Motor neuron (in vitro differentiated cells): ENCODE data around the gene IFT20. TPM values are rescaled to one million over a fixed set of nuclear protein-coding genes. Genes with fewer than 3 reads are reported as not detected.

Source experiments
- ATAC-seq, 8 experiments: fragments of 200-7000 bp; cut with Tn5 transposase; replicated peaks in 6 of 8; 2 replicates each; pipeline ENCODE4 v1.8.0; 2021; ENCODE audit warnings: mild to moderate bottlenecking in 8 of 8, moderate library complexity in 8 of 8
- H3K27ac ChIP-seq, 2 donors: fragments of 250-450 bp; sonication (Bioruptor Pico); 2 replicates each; pipeline ENCODE4 v1.9.0; 2021; ENCODE audit warnings: antibody characterized with exemption in 2 of 2, mild to moderate bottlenecking in 2 of 2, moderate library complexity in 1 of 2
- H3K4me1 ChIP-seq, 2 donors: fragments of 250-450 bp; sonication (Bioruptor Pico); replicated peaks in 1 of 2; 2 replicates each; pipeline ENCODE4 v1.6.1; 2021; ENCODE audit warnings: antibody characterized with exemption in 2 of 2, mild to moderate bottlenecking in 2 of 2, moderate library complexity in 1 of 2
- H3K4me3 ChIP-seq, 5 donors: fragments of 250-450 bp; sonication (Bioruptor Pico); 2 replicates each; pipeline ENCODE4 v1.9.0; 2021; ENCODE audit warnings: antibody characterized with exemption in 5 of 5, mild to moderate bottlenecking in 5 of 5, moderate library complexity in 4 of 5
- WGBS, 10 experiments: fragments of 450-650 bp; shearing (Covaris generic); methylation state at CpG; one replicate each; pipeline ENCODE4 v1.0.0; 2022; 5-methylcytosine and 5-hydroxymethylcytosine counted together
- in situ Hi-C, 9 experiments: fragments of 400-800 bp; cut with MboI; loops; one replicate each; pipeline ENCODE4 v1.15.0; 2021; ENCODE audit warnings: low sequenced_read_pairs in 9 of 9, low pct_unique_long_range_greater_than_20kb in 2 of 9; ENCODE audit not compliant: unreplicated experiment in 9 of 9
- total RNA-seq, 8 experiments: library from RNA; unstranded; fragments of 300-600 nt; gene quantifications; 2 replicates each; pipeline versions ENCODE4 v1.2.3 to v1.2.4, GENCODE V29; 2022

Gene IFT20
- total RNA-seq, 8 experiments from 2014 or later = 30.7 to 106 (median 64.0) TPM

GRCh38 chr17:28370035-28370743 lies 34.9 kb upstream of the IFT20 start, which contains the start of gene VTN:
Gene VTN (minus strand): TSS chr17:28370307. CDS start chr17:28370203, 104 bp downstream.
- 7 to 80% (median 33%) methylated on average over 1 to 5 of the region's 8 CpGs; no CpG with 5 or more reads in 1 of the 10 experiments for WGBS, 10 experiments
- no peak for ATAC-seq
- in situ Hi-C loops = no loop called here
- peak within 1 kb of the TSS in 3 of 5 donors; percentile 7 to 68 (median 13) for H3K4me3 ChIP-seq
- H3K27ac ChIP-seq = no peak within 1 kb of the TSS
- peaks cover 24 to 26% of the 10 kb centered on the region in 2 donors for H3K4me1 ChIP-seq

GRCh38 chr17:28369684-28370034 lies 34.4 kb upstream of the IFT20 start:
- no peak overlapping the region for H3K27ac ChIP-seq
- H3K4me3 ChIP-seq = no peak overlapping the region
- in situ Hi-C loops = no loop called here
- WGBS, 10 experiments = 18 to 87% methylated on average over 3 of the region's 10 CpGs; no CpG with 5 or more reads in 8 of the 10 experiments
- H3K4me1 ChIP-seq = peaks cover 24 to 26% of the 10 kb centered on the region in 2 donors
- ATAC-seq = no peak

GRCh38 chr17:28368915-28369683 lies 33.8 kb upstream of the IFT20 start:
- Histone ChIP-seq H3K4me1 (peaks cover 24 to 25% of the 10 kb centered on the region in 2 donors), H3K27ac (no peak overlapping the region), H3K4me3 (no peak overlapping the region)
- in situ Hi-C loops = no loop called here
- ATAC-seq = no peak
- WGBS, 10 experiments = 70 to 98% (median 90%) methylated on average over 2 to 9 of the region's 23 CpGs; no CpG with 5 or more reads in 4 of the 10 experiments

- WGBS, 10 experiments = no CpG with 5 or more reads among the region's 5 CpGs
- no peak overlapping the region for H3K4me3 ChIP-seq
- H3K4me1 ChIP-seq = peaks cover 18 to 21% of the 10 kb centered on the region in 2 donors
- in situ Hi-C loops = no loop called here
- H3K27ac ChIP-seq = no peak overlapping the region
- ATAC-seq = no peak
These were observed 33.1 kb upstream of the IFT20 start for GRCh38 chr17:28368306-28368831.

GRCh38 chr17:28367641-28368305 lies 32.5 kb upstream of the IFT20 start:
- Histone ChIP-seq H3K27ac (no peak overlapping the region), H3K4me3 (no peak overlapping the region), H3K4me1 (peaks cover 12 to 15% of the 10 kb centered on the region in 2 donors)
- 78 to 100% (median 86%) methylated on average over 4 to 11 of the region's 21 CpGs; no CpG with 5 or more reads in 7 of the 10 experiments for WGBS, 10 experiments
- in situ Hi-C loops = no loop called here
- no peak for ATAC-seq

GRCh38 chr17:28366605-28367004 lies 31.3 kb upstream of the IFT20 start:
- WGBS, 10 experiments = 80% methylated on average over 1 of the region's 1 CpG; no CpG with 5 or more reads in 9 of the 10 experiments
- ATAC-seq = no peak
- Histone ChIP-seq H3K4me3 (no peak overlapping the region), H3K4me1 (peaks cover 9 to 11% of the 10 kb centered on the region in 2 donors), H3K27ac (no peak overlapping the region)
- in situ Hi-C loops = no loop called here

- in situ Hi-C loops = no loop called here
- WGBS, 10 experiments = 60 to 100% (median 91%) methylated on average over 1 to 3 of the region's 3 CpGs; no CpG with 5 or more reads in 6 of the 10 experiments
- Histone ChIP-seq H3K4me3 (no peak overlapping the region), H3K4me1 (peaks cover 3 to 6% of the 10 kb centered on the region in 2 donors), H3K27ac (no peak overlapping the region)
- no peak for ATAC-seq
These were observed 30.2 kb upstream of the IFT20 start for GRCh38 chr17:28365487-28365886.

- H3K27ac ChIP-seq = no peak within 1 kb of the TSS
- H3K4me1 ChIP-seq = no peaks in the 10 kb centered on the region
- in situ Hi-C loops = no loop called here
- H3K4me3 ChIP-seq = no peak within 1 kb of the TSS
- peak in 1 of 8 experiments; percentile 2 for ATAC-seq
- 90 to 100% methylated on average over 1 to 2 of the region's 13 CpGs; no CpG with 5 or more reads in 8 of the 10 experiments for WGBS, 10 experiments
These were observed 29.5 kb upstream of the IFT20 start, which contains the start of gene SEBOX for GRCh38 chr17:28364665-28365363. Gene SEBOX (minus strand): TSS chr17:28365199. CDS start chr17:28365151, 48 bp downstream.

GRCh38 chr17:28363776-28364650 lies 28.7 kb upstream of the IFT20 start:
- in situ Hi-C loops = no loop called here
- H3K27ac ChIP-seq = no peak overlapping the region
- H3K4me1 ChIP-seq = no peaks in the 10 kb centered on the region
- no peak overlapping the region for H3K4me3 ChIP-seq
- WGBS, 10 experiments = 90 to 100% methylated on average over 2 to 4 of the region's 8 CpGs; no CpG with 5 or more reads in 8 of the 10 experiments
- no peak for ATAC-seq

- H3K27ac ChIP-seq = no peak overlapping the region
- ATAC-seq = no peak
- H3K4me3 ChIP-seq = no peak overlapping the region
- WGBS, 10 experiments = 88 to 97% methylated on average over 4 of the region's 5 CpGs; no CpG with 5 or more reads in 8 of the 10 experiments
- H3K4me1 ChIP-seq = peaks cover 2 to 3% of the 10 kb centered on the region in 2 donors
- in situ Hi-C loops = no loop called here
These were observed 27.9 kb upstream of the IFT20 start for GRCh38 chr17:28363186-28363585.

GRCh38 chr17:28357901-28358197 lies 22.6 kb upstream of the IFT20 start:
- ATAC-seq = no peak
- 0 to 20% (median 0%) methylated on average over 1 to 2 of the region's 4 CpGs; no CpG with 5 or more reads in 4 of the 10 experiments for WGBS, 10 experiments

More at GRCh38 chr17:28357901-28358197, 22.6 kb upstream of the IFT20 start:
- H3K4me1 ChIP-seq = peaks cover 4 to 10% of the 10 kb centered on the region in 2 donors
- peak overlapping the region; percentile 69 to 96 (median 79) for H3K4me3 ChIP-seq
- H3K27ac ChIP-seq = peak overlapping the region; percentile 76 to 92
- in situ Hi-C loops = no loop called here
